Ishikawa (cell line): ENCODE data around the gene CYB5R4.

Source experiments
- CEBPB ChIP-seq: IDR thresholded peaks from 2 replicates; pipeline ENCODE4 v1.6.1; 2012
- CREB1 ChIP-seq: IDR thresholded peaks from 2 replicates; pipeline ENCODE4 v1.6.1; 2012; ENCODE audit warnings: low read depth
- EGR1 ChIP-seq: IDR thresholded peaks from 2 replicates; pipeline ENCODE4 v1.6.1; 2012
- EP300 ChIP-seq: IDR thresholded peaks from 2 replicates; pipeline ENCODE4 v1.6.1; 2012; ENCODE audit warnings: borderline replicate concordance
- FOXM1 ChIP-seq: IDR thresholded peaks from 2 replicates; pipeline ENCODE4 v1.6.1; 2012; ENCODE audit warnings: low read depth, borderline replicate concordance
- NFIC ChIP-seq: IDR thresholded peaks from 2 replicates; pipeline ENCODE4 v1.6.1; 2012
- RAD21 ChIP-seq: IDR thresholded peaks from 2 replicates; pipeline ENCODE4 v1.6.1; 2012; ENCODE audit warnings: low read depth
- TAF1 ChIP-seq: IDR thresholded peaks from 2 replicates; pipeline ENCODE4 v1.6.1; 2012; ENCODE audit warnings: low read depth, mild to moderate bottlenecking
- TCF12 ChIP-seq: IDR thresholded peaks from 2 replicates; pipeline ENCODE4 v1.6.1; 2012; ENCODE audit warnings: low read depth
- TEAD4 ChIP-seq: IDR thresholded peaks from 2 replicates; pipeline ENCODE4 v1.6.1; 2012
- YY1 ChIP-seq: IDR thresholded peaks from 2 replicates; pipeline ENCODE4 v1.6.1; 2012; ENCODE audit warnings: low read depth
- ZBTB7A ChIP-seq: IDR thresholded peaks from 2 replicates; pipeline ENCODE4 v1.6.1; 2012; ENCODE audit warnings: low read depth
- TF ChIP-seq, protein P1 (sequence below): IDR thresholded peaks from 2 replicates; pipeline ENCODE4 v1.6.1; 2012
- TF ChIP-seq, protein P2 (sequence below): IDR thresholded peaks from 2 replicates; pipeline ENCODE4 v1.6.1; 2012
- TF ChIP-seq, protein P3 (sequence below): IDR thresholded peaks from 2 replicates; pipeline ENCODE4 v1.6.1; 2012; ENCODE audit warnings: low read depth, mild to moderate bottlenecking

CYB5R4 gene

DNA sequence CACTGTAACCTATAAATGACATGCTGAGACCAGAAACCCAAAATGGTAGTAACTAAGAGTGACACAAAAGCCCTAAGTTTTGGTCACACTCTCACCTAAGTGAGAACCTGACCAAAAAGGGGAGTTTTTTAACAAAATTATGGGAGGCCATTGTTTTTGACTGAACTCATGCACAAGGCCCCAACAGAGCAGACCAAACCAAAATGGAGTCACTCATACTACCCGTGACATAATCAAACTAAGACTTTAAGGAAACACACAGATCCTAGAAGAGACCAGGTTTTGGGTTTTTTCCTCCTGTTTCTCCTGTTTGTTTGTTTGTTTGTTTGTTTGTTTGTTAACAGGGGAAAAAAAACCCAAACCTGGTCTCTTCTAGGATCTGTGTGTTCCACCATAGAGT is 124.9 kb downstream of the CYB5R4 start:
- no peak for TF ChIP-seq EGR1
- TF ChIP-seq RAD21 = no peak

DNA sequence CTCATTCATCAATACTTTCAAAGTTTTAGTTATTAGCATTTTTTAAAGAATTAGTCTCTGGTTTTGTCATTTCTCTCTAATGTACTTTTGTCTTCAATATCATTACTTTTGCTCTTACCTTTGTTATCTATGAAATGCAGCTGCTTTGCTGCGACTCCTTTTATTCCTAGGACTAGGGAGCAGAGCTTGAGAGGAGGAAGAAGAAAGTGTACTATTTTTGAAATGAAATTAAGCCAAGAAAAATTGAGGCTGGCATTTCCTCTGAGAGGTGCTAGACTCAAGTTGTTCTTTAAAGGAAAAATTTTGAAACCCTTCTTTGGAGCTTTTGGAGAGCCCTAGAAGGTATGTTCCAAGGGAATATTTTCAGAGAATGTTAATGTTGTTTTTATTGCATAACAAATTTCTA is 125.8 kb downstream of the CYB5R4 start:
- TF ChIP-seq FOXM1 (no peak), YY1 (no peak), RAD21 (no peak), TAF1 (no peak), ZBTB7A (no peak), TCF12 (no peak), CEBPB (no peak), TEAD4 (no peak), CREB1 (no peak), EGR1 (no peak), EP300 (no peak), NFIC (no peak)
- TF ChIP-seq, protein P1, sequence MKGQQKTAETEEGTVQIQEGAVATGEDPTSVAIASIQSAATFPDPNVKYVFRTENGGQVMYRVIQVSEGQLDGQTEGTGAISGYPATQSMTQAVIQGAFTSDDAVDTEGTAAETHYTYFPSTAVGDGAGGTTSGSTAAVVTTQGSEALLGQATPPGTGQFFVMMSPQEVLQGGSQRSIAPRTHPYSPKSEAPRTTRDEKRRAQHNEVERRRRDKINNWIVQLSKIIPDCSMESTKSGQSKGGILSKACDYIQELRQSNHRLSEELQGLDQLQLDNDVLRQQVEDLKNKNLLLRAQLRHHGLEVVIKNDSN = no peak
- TF ChIP-seq, protein P2, sequence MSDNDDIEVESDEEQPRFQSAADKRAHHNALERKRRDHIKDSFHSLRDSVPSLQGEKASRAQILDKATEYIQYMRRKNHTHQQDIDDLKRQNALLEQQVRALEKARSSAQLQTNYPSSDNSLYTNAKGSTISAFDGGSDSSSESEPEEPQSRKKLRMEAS = no peak
- TF ChIP-seq, protein P3, sequence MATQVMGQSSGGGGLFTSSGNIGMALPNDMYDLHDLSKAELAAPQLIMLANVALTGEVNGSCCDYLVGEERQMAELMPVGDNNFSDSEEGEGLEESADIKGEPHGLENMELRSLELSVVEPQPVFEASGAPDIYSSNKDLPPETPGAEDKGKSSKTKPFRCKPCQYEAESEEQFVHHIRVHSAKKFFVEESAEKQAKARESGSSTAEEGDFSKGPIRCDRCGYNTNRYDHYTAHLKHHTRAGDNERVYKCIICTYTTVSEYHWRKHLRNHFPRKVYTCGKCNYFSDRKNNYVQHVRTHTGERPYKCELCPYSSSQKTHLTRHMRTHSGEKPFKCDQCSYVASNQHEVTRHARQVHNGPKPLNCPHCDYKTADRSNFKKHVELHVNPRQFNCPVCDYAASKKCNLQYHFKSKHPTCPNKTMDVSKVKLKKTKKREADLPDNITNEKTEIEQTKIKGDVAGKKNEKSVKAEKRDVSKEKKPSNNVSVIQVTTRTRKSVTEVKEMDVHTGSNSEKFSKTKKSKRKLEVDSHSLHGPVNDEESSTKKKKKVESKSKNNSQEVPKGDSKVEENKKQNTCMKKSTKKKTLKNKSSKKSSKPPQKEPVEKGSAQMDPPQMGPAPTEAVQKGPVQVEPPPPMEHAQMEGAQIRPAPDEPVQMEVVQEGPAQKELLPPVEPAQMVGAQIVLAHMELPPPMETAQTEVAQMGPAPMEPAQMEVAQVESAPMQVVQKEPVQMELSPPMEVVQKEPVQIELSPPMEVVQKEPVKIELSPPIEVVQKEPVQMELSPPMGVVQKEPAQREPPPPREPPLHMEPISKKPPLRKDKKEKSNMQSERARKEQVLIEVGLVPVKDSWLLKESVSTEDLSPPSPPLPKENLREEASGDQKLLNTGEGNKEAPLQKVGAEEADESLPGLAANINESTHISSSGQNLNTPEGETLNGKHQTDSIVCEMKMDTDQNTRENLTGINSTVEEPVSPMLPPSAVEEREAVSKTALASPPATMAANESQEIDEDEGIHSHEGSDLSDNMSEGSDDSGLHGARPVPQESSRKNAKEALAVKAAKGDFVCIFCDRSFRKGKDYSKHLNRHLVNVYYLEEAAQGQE = no peak

DNA sequence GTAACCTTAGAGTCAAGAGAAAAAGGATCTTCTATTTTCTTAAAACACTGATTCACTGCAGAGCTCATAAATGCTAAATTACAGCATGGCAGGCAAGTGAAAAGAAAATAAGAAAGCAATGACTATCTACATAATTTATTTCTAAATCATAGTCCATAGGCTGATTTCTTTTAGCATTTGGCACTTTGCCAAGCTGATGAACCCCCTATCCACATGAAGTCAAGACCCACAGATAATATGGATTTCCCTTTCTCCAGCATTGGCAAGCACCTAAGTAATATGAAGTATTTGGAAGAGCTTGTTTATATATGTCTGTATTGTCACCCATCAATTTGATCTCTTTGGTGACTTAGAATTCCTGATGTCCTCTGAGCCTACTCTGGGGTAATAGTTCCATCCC is 126.2 kb downstream of the CYB5R4 start:
- TF ChIP-seq, protein P1 = no peak
- TF ChIP-seq NFIC = peak; percentile 45

DNA sequence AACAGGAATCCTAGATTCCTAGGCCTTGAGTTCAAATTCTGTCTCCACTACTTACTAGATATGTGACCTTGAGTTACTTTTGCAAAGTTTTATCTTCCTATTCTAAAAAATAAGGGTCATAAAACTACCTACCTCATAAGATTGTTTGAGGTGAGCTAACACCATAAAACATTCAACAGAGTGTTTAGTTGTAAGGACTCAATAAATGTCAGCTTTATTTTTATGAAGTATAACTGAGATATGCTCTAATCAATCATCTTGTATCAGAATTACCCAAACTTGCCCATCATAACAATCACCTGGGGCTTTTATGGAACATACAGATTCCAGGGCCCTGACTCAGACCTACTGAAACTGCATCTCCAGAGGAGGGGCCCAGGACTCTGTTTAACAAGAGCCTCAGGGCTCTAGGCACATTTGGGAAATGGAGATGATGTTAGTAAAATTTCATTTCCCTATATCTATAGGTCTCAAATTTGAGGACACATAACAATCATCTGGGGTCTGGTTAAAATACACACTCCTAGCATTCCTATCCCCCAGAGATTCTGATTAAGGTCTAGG is 138.6 kb downstream of the CYB5R4 start:
- TF ChIP-seq TCF12 (no peak), YY1 (no peak), RAD21 (no peak), ZBTB7A (no peak), TAF1 (no peak), CEBPB (no peak), FOXM1 (no peak)
- TF ChIP-seq, protein P3 = no peak
- TF ChIP-seq, protein P1 = no peak
- TF ChIP-seq, protein P2 = no peak

DNA sequence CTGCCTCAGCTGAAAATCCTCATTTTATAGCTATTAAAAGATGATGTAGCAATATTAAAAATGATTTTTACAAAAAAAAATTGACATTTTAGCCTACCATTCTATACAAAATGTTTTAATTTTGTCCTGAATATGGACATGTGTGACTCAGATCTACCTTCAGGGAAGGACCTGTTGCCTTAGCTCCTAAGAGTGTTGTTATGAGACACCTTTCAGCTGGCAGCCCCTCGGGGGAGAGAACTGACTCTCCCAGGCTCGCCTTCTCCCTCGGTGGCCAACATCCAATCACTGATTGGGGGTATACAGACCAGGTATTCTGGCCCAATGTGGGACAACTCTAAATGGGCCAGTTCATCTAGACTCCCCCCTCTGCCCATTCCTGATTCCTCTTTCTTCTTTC is 141.6 kb downstream of the CYB5R4 start:
- no peak for TF ChIP-seq TEAD4
- TF ChIP-seq, protein P3 = no peak
- TF ChIP-seq RAD21 = no peak
- no peak for TF ChIP-seq FOXM1
- no peak for TF ChIP-seq EGR1
- no peak for TF ChIP-seq YY1
- TF ChIP-seq TAF1 = no peak
- no peak for TF ChIP-seq EP300
- TF ChIP-seq NFIC = no peak
- no peak for TF ChIP-seq CREB1
- no peak for TF ChIP-seq TCF12
- TF ChIP-seq, protein P2 = no peak
- TF ChIP-seq, protein P1 = no peak
- TF ChIP-seq CEBPB = no peak
- TF ChIP-seq ZBTB7A = no peak
